SK-N-SH (cell line): ENCODE results near the gene PARP2. TPM values are rescaled to one million over a fixed set of nuclear protein-coding genes. Genes with fewer than 3 reads are reported as not detected.

ENCODE experiments used
- CTCF ChIA-PET: fragments of 300-600, 350-600 bp; formaldehyde crosslinking; extraction: SDS; loops from one replicate; lab custom pipeline; 2021; lab: Yijun Ruan, JAX
- POLR2A ChIA-PET: fragments of 350-600 bp; sonication (Branson Sonifier 250); formaldehyde crosslinking; extraction: SDS; loops from one replicate; lab custom pipeline; 2020; ENCODE audit warnings: antibody characterized with exemption, inconsistent platforms; lab: Yijun Ruan, JAX
- DNase-seq: peaks from one replicate; pipeline ENCODE4 v3.0.0; 2012
- H2AFZ ChIP-seq: fragments of 200-600 bp; sonication (generic); 2 replicates; pipeline ENCODE4 v1.8.1; 2016; ENCODE audit warnings: antibody characterized with exemption, mild to moderate bottlenecking, low read depth
- H3F3A ChIP-seq: fragments of 200-600 bp; sonication (generic); replicated peaks from 2 replicates; pipeline ENCODE3; 2016; ENCODE audit warnings: antibody characterized with exemption, mild to moderate bottlenecking; ENCODE audit not compliant: insufficient read depth
- H3K27ac ChIP-seq, 2 experiments: fragments of 200-500 bp in 1 of 2; fragments of 200-600 bp in 1 of 2; sonication (Bioruptor generic) in 1 of 2; sonication (generic), shearing (Covaris generic) in 1 of 2; 2 replicates each; pipeline versions ENCODE4 v1.5.1 to v1.6.1; 2014 to 2016; ENCODE audit warnings: low read depth in 2 of 2, inconsistent platforms in 1 of 2, low read length in 1 of 2, mild to moderate bottlenecking in 1 of 2, mixed read lengths in 1 of 2
- H3K27me3 ChIP-seq: fragments of 200-600 bp; sonication (generic), shearing (Covaris generic); 2 replicates; pipeline ENCODE4 v1.6.1; 2016; ENCODE audit warnings: mixed run types; ENCODE audit not compliant: insufficient read depth
- H3K36me3 ChIP-seq, 2 experiments: fragments of 200-500 bp in 1 of 2; fragments of 200-600 bp in 1 of 2; sonication (Bioruptor generic) in 1 of 2; sonication (generic) in 1 of 2; replicated peaks in 1 of 2; 2 replicates each; pipeline versions ENCODE3 to v1.5.1; 2014 to 2016; ENCODE audit warnings: low read length in 1 of 2, mild to moderate bottlenecking in 1 of 2; ENCODE audit not compliant: insufficient read depth in 2 of 2, control insufficient read depth in 1 of 2
- H3K4me1 ChIP-seq, 2 experiments: fragments of 200-500 bp in 1 of 2; fragments of 200-600 bp in 1 of 2; sonication (Bioruptor generic) in 1 of 2; sonication (generic), shearing (Covaris generic) in 1 of 2; 2 replicates each; pipeline versions ENCODE4 v1.5.1 to v1.6.1; 2014 to 2016; ENCODE audit warnings: low read depth in 1 of 2, low read length in 1 of 2, mixed run types in 1 of 2; ENCODE audit not compliant: insufficient read depth in 2 of 2, control insufficient read depth in 1 of 2
- H3K4me2 ChIP-seq: fragments of 200-600 bp; sonication (generic), shearing (Covaris generic); 2 replicates; pipeline ENCODE4 v1.6.1; 2017; ENCODE audit warnings: mixed run types
- H3K4me3 ChIP-seq, 2 experiments: fragments of 200-500 bp in 1 of 2; fragments of 200-600 bp in 1 of 2; sonication (Bioruptor generic) in 1 of 2; sonication (generic), shearing (Covaris generic) in 1 of 2; 2 replicates each; pipeline versions ENCODE4 v1.5.1 to v1.8.1; 2014 to 2016; ENCODE audit warnings: low read depth in 2 of 2, inconsistent platforms in 1 of 2, low read length in 1 of 2, mild to moderate bottlenecking in 1 of 2, mixed read lengths in 1 of 2, moderate library complexity in 1 of 2
- H3K79me2 ChIP-seq: fragments of 200-600 bp; sonication (generic); 2 replicates; pipeline ENCODE4 v1.8.1; 2017; ENCODE audit warnings: mild to moderate bottlenecking; ENCODE audit not compliant: insufficient read depth
- H3K9ac ChIP-seq: fragments of 200-600 bp; sonication (generic); 2 replicates; pipeline ENCODE4 v1.6.1; 2017; ENCODE audit warnings: mixed run types
- H3K9me2 ChIP-seq: fragments of 200-600 bp; sonication (generic); 2 replicates; pipeline ENCODE4 v1.6.1; 2017; ENCODE audit warnings: mixed run types
- H3K9me3 ChIP-seq: fragments of 200-600 bp; sonication (generic); 2 replicates; pipeline ENCODE4 v1.6.1; 2017; ENCODE audit warnings: mixed run types, mild to moderate bottlenecking, moderate library complexity
- H4K20me1 ChIP-seq: fragments of 200-600 bp; sonication (generic); 2 replicates; pipeline ENCODE4 v1.6.1; 2017; ENCODE audit warnings: mild to moderate bottlenecking, mixed run types; ENCODE audit not compliant: insufficient read depth
- CHD2 ChIP-seq: fragments of 150-350 bp; IDR thresholded peaks from 2 replicates; pipeline ENCODE4 v1.6.1; 2018; ENCODE audit warnings: low read length; ENCODE audit not compliant: partially characterized antibody
- EP300 ChIP-seq, 2 experiments: IDR thresholded peaks; 2 replicates each; pipeline versions ENCODE4 v1.4.0 to v1.6.1; 2012; ENCODE audit warnings: borderline replicate concordance in 1 of 2, low read depth in 1 of 2, low read length in 1 of 2
- FOSL2 ChIP-seq: IDR thresholded peaks from 2 replicates; pipeline ENCODE4 v1.4.0; 2012; ENCODE audit warnings: low read depth, mild to moderate bottlenecking, moderate library complexity, borderline replicate concordance
- JUND ChIP-seq: IDR thresholded peaks from 2 replicates; pipeline ENCODE4 v1.4.0; 2012
- MXI1 ChIP-seq: IDR thresholded peaks from 2 replicates; pipeline ENCODE4 v1.6.1; 2012; ENCODE audit warnings: mild to moderate bottlenecking, low read depth, low read length, improper control_type of control experiment
- NRF1 ChIP-seq: IDR thresholded peaks from 2 replicates; pipeline ENCODE4 v1.6.1; 2012; ENCODE audit warnings: low read depth, mild to moderate bottlenecking, low read length
- RCOR1 ChIP-seq: fragments of 150-350 bp; IDR thresholded peaks from 2 replicates; pipeline ENCODE4 v1.6.1; 2017; ENCODE audit warnings: antibody characterized with exemption, low read length
- RXRA ChIP-seq: IDR thresholded peaks from 2 replicates; pipeline ENCODE4 v1.4.0; 2012; ENCODE audit warnings: low read depth, mild to moderate bottlenecking, borderline replicate concordance
- SIN3A ChIP-seq: IDR thresholded peaks from 2 replicates; pipeline ENCODE4 v1.6.1; 2012; ENCODE audit warnings: low read depth, mild to moderate bottlenecking, low read length, moderate library complexity, borderline replicate concordance
- SMC3 ChIP-seq: IDR thresholded peaks from 2 replicates; pipeline ENCODE4 v1.6.1; 2012; ENCODE audit warnings: low read depth, low read length, improper control_type of control experiment
- TCF12 ChIP-seq: IDR thresholded peaks from 2 replicates; pipeline ENCODE4 v1.4.0; 2012
- TEAD4 ChIP-seq: IDR thresholded peaks from 2 replicates; pipeline ENCODE4 v1.4.0; 2012; ENCODE audit warnings: mild to moderate bottlenecking, borderline replicate concordance; ENCODE audit not compliant: insufficient read depth
- YY1 ChIP-seq: IDR thresholded peaks from 2 replicates; pipeline ENCODE4 v1.4.0; 2012; ENCODE audit warnings: low read depth, mild to moderate bottlenecking
- WGBS: methylation state at CpG from one replicate; pipeline ENCODE4 v1.1.6; 2017; ENCODE audit warnings: low lambda C conversion rate; 5-methylcytosine and 5-hydroxymethylcytosine counted together
- polyA plus RNA-seq, 3 experiments: library from polyadenylated mRNA; depleted of rRNA; stranded (reverse); fragments of >200 nt; gene quantifications; 2 replicates each; pipeline ENCODE4 v1.2.3, GENCODE V29; 2012
- TF ChIP-seq, protein P1 (sequence below): IDR thresholded peaks from 2 replicates; pipeline ENCODE4 v1.4.0; 2012; ENCODE audit warnings: low read depth, borderline replicate concordance
- TF ChIP-seq, protein P2 (sequence below): IDR thresholded peaks from 2 replicates; pipeline ENCODE4; 2012
- TF ChIP-seq, protein P3 (sequence below): IDR thresholded peaks from 2 replicates; pipeline ENCODE4 v1.6.1; 2012; ENCODE audit warnings: mild to moderate bottlenecking, low read depth, low read length, moderate library complexity
- TF ChIP-seq, protein P4 (sequence below): fragments of 150-350 bp; IDR thresholded peaks from 2 replicates; pipeline ENCODE4 v1.6.1; 2016; ENCODE audit warnings: mild to moderate bottlenecking, low read depth, low read length
- TF ChIP-seq, protein P5 (sequence below): IDR thresholded peaks from 2 replicates; pipeline ENCODE4 v1.4.0; 2012; ENCODE audit warnings: low read depth
- TF ChIP-seq, protein P6 (sequence below): IDR thresholded peaks from 2 replicates; pipeline ENCODE4 v1.4.0; 2012; ENCODE audit warnings: low read depth, borderline replicate concordance

The PARP2 gene, protein sequence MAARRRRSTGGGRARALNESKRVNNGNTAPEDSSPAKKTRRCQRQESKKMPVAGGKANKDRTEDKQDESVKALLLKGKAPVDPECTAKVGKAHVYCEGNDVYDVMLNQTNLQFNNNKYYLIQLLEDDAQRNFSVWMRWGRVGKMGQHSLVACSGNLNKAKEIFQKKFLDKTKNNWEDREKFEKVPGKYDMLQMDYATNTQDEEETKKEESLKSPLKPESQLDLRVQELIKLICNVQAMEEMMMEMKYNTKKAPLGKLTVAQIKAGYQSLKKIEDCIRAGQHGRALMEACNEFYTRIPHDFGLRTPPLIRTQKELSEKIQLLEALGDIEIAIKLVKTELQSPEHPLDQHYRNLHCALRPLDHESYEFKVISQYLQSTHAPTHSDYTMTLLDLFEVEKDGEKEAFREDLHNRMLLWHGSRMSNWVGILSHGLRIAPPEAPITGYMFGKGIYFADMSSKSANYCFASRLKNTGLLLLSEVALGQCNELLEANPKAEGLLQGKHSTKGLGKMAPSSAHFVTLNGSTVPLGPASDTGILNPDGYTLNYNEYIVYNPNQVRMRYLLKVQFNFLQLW
- 21.4 and 23.3 TPM in 2 replicates for polyA plus RNA-seq (2012; rRNA removed)
- 21.9 and 24.0 TPM in 2 replicates for polyA plus RNA-seq (2012; cell fraction: cytosol; rRNA removed)
- polyA plus RNA-seq (2012; cell fraction: nucleus; rRNA removed) = 42.6 and 62.0 TPM in 2 replicates

DNA sequence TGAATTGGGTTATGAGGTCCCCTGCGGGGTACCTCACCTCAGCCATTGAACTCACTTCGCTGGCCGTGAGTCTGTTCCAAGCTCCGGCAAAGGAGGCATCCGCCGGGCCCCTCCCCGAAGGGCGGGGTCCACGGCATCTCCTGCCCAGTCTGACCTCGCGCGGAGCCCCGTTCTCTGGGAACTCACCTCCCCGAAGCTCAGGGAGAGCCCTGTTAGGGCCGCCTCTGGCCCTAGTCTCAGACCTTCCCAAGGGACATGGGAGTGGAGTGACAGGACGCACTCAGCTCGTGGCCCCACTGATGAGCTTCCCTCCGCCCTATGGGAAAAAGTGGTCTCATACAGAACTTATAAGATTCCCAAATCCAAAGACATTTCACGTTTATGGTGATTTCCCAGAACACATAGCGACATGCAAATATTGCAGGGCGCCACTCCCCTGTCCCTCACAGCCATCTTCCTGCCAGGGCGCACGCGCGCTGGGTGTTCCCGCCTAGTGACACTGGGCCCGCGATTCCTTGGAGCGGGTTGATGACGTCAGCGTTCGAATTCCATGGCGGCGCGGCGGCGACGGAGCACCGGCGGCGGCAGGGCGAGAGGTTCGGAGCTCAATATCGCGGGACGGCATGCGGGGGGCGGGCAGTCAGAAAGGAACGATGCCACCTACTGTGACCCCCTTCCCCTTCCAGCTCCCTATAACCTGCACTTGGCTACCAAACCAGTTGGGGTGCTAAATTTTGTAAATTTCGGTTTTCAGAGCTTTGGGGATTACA is at the start of gene PARP2:
Gene PARP2 (plus strand): TSS at position 544 of the 770 bp plus-strand sequence. CDS start 7 bp downstream, at position 551.
- under 1% methylated on average over 37 of the region's 50 CpGs for WGBS
- no peaks in the 10 kb centered on the region for H3K4me1 ChIP-seq
- no peaks in the 10 kb centered on the region for H4K20me1 ChIP-seq
- H3F3A ChIP-seq = peaks cover 21% of the 10 kb centered on the region
- no peaks in the 10 kb centered on the region for H3K27me3 ChIP-seq
- H3K4me2 ChIP-seq = peak within 1 kb of the TSS; percentile 77
- peaks cover 13 to 19% of the 10 kb centered on the region in 2 experiments for H3K36me3 ChIP-seq
- no peaks in the 10 kb centered on the region for H3K9me2 ChIP-seq
- H3K9ac ChIP-seq = peak within 1 kb of the TSS; percentile 93
- H3K27ac ChIP-seq = peak within 1 kb of the TSS; percentile 84 to 95
- ChIA-PET POLR2A (interaction anchor here (0.6 to 2.1 kb wide), 17 partner anchors 9 to 728 kb away, joined by 3 to 23 read pairs (median 4); partner anchors contain the start of genes APEX1, OSGEP, PIP4P1 and PNP), CTCF (interaction anchor here (0.5 to 4.9 kb wide), 10 partner anchors 10 to 924 kb away, joined by 3 to 30 read pairs (median 4); partner anchors contain the start of gene CCNB1IP1)
- H3K79me2 ChIP-seq = peaks cover 20% of the 10 kb centered on the region
- no peaks in the 10 kb centered on the region for H3K9me3 ChIP-seq
- peak; percentile 94 for DNase-seq
- peak within 1 kb of the TSS; percentile 74 to 99 for H3K4me3 ChIP-seq
- peak within 1 kb of the TSS; percentile 100 for H2AFZ ChIP-seq
- TF ChIP-seq SIN3A (peak; percentile 98), SMC3 (no peak), YY1 (peak; percentile 89), TEAD4 (peak; percentile 90), FOSL2 (peak; percentile 1; the same call in 1 of the 2 replicates), MXI1 (peak; percentile 98), TCF12 (peak; percentile 41; the same call in 1 of the 2 replicates), RCOR1 (peak; percentile 32), RXRA (peak; percentile 69; the same call in 1 of the 2 replicates), EP300 (IDR thresholded peaks at IDR 0.05; ENCODE audit: borderline replicate concordance in 1 of 2, low read depth in 1 of 2, low read length in 1 of 2) (no peak; a peak in 1 of 4 replicates), NRF1 (peak; percentile 79), CHD2 (peak; percentile 98), JUND (peak; percentile 27; the same call in 1 of the 2 replicates)
- TF ChIP-seq, protein P1, sequence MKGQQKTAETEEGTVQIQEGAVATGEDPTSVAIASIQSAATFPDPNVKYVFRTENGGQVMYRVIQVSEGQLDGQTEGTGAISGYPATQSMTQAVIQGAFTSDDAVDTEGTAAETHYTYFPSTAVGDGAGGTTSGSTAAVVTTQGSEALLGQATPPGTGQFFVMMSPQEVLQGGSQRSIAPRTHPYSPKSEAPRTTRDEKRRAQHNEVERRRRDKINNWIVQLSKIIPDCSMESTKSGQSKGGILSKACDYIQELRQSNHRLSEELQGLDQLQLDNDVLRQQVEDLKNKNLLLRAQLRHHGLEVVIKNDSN = no peak; the same call in 1 of the 2 replicates
- TF ChIP-seq, protein P2, sequence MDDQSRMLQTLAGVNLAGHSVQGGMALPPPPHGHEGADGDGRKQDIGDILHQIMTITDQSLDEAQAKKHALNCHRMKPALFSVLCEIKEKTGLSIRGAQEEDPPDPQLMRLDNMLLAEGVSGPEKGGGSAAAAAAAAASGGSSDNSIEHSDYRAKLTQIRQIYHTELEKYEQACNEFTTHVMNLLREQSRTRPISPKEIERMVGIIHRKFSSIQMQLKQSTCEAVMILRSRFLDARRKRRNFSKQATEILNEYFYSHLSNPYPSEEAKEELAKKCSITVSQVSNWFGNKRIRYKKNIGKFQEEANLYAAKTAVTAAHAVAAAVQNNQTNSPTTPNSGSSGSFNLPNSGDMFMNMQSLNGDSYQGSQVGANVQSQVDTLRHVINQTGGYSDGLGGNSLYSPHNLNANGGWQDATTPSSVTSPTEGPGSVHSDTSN = peak; percentile 85
- TF ChIP-seq, protein P3, sequence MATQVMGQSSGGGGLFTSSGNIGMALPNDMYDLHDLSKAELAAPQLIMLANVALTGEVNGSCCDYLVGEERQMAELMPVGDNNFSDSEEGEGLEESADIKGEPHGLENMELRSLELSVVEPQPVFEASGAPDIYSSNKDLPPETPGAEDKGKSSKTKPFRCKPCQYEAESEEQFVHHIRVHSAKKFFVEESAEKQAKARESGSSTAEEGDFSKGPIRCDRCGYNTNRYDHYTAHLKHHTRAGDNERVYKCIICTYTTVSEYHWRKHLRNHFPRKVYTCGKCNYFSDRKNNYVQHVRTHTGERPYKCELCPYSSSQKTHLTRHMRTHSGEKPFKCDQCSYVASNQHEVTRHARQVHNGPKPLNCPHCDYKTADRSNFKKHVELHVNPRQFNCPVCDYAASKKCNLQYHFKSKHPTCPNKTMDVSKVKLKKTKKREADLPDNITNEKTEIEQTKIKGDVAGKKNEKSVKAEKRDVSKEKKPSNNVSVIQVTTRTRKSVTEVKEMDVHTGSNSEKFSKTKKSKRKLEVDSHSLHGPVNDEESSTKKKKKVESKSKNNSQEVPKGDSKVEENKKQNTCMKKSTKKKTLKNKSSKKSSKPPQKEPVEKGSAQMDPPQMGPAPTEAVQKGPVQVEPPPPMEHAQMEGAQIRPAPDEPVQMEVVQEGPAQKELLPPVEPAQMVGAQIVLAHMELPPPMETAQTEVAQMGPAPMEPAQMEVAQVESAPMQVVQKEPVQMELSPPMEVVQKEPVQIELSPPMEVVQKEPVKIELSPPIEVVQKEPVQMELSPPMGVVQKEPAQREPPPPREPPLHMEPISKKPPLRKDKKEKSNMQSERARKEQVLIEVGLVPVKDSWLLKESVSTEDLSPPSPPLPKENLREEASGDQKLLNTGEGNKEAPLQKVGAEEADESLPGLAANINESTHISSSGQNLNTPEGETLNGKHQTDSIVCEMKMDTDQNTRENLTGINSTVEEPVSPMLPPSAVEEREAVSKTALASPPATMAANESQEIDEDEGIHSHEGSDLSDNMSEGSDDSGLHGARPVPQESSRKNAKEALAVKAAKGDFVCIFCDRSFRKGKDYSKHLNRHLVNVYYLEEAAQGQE = peak; percentile 30; the same call in 1 of the 2 replicates
- TF ChIP-seq, protein P4, sequence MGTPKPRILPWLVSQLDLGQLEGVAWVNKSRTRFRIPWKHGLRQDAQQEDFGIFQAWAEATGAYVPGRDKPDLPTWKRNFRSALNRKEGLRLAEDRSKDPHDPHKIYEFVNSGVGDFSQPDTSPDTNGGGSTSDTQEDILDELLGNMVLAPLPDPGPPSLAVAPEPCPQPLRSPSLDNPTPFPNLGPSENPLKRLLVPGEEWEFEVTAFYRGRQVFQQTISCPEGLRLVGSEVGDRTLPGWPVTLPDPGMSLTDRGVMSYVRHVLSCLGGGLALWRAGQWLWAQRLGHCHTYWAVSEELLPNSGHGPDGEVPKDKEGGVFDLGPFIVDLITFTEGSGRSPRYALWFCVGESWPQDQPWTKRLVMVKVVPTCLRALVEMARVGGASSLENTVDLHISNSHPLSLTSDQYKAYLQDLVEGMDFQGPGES = no peak
- TF ChIP-seq, protein P5, sequence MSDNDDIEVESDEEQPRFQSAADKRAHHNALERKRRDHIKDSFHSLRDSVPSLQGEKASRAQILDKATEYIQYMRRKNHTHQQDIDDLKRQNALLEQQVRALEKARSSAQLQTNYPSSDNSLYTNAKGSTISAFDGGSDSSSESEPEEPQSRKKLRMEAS = peak; percentile 45
- TF ChIP-seq, protein P6, sequence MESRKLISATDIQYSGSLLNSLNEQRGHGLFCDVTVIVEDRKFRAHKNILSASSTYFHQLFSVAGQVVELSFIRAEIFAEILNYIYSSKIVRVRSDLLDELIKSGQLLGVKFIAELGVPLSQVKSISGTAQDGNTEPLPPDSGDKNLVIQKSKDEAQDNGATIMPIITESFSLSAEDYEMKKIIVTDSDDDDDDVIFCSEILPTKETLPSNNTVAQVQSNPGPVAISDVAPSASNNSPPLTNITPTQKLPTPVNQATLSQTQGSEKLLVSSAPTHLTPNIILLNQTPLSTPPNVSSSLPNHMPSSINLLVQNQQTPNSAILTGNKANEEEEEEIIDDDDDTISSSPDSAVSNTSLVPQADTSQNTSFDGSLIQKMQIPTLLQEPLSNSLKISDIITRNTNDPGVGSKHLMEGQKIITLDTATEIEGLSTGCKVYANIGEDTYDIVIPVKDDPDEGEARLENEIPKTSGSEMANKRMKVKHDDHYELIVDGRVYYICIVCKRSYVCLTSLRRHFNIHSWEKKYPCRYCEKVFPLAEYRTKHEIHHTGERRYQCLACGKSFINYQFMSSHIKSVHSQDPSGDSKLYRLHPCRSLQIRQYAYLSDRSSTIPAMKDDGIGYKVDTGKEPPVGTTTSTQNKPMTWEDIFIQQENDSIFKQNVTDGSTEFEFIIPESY = peak; percentile 92; the same call in 1 of the 2 replicates
